Aorta (tissue), 5 donors: ENCODE measurements around the gene TSHR. TPM values are rescaled to one million over a fixed set of nuclear protein-coding genes. Genes with fewer than 3 reads are reported as not detected.

Experiments
- ATAC-seq: fragments of 200-7000 bp; cut with Tn5 transposase; one replicate; pipeline ENCODE4 v1.9.1; 2022; ENCODE audit warnings: moderate library complexity; ENCODE audit not compliant: low FRiP score
- DNase-seq, 2 donors: peaks; one replicate each; pipeline ENCODE4 v3.0.0-alpha.2; 2020
- H3K27ac ChIP-seq, 2 donors: one replicate each; pipeline ENCODE4 v1.5.1; 2013; ENCODE audit warnings: low read length in 2 of 2, mild to moderate bottlenecking in 2 of 2, moderate library complexity in 2 of 2, control low read depth in 1 of 2, inconsistent platforms in 1 of 2, low read depth in 1 of 2
- H3K27me3 ChIP-seq, 2 donors: one replicate each; pipeline ENCODE4 v1.6.1; 2013; ENCODE audit warnings: control low read depth in 1 of 2, low read length in 1 of 2, mild to moderate bottlenecking in 1 of 2, moderate library complexity in 1 of 2; ENCODE audit not compliant: insufficient read depth in 2 of 2, control insufficient read depth in 1 of 2
- H3K36me3 ChIP-seq, 2 donors: one replicate each; pipeline ENCODE4 v1.6.1; 2013; ENCODE audit warnings: control low read depth in 1 of 2, low read length in 1 of 2, mild to moderate bottlenecking in 1 of 2; ENCODE audit not compliant: insufficient read depth in 2 of 2, control insufficient read depth in 1 of 2
- H3K4me1 ChIP-seq, 2 donors: one replicate each; pipeline ENCODE4 v1.6.1; 2013; ENCODE audit warnings: low read length in 2 of 2, control low read depth in 1 of 2, mild to moderate bottlenecking in 1 of 2, moderate library complexity in 1 of 2; ENCODE audit not compliant: insufficient read depth in 2 of 2, control insufficient read depth in 1 of 2
- H3K4me3 ChIP-seq, 2 donors: one replicate each; pipeline ENCODE4 v1.5.1; 2013; ENCODE audit warnings: low read length in 2 of 2, control low read depth in 1 of 2, mild to moderate bottlenecking in 1 of 2
- H3K9me3 ChIP-seq: one replicate; pipeline ENCODE4 v1.6.1; 2013; ENCODE audit warnings: mild to moderate bottlenecking, low read length; ENCODE audit not compliant: control insufficient read depth
- WGBS, 2 donors: extraction: QIAGEN DNeasy Blood & Tissue Kit; methylation state at CpG; one replicate each; pipeline ENCODE4 v1.1.7; 2013; 5-methylcytosine and 5-hydroxymethylcytosine counted together
- intact Hi-C, 2 donors: fragments of 100-400 bp; cut with DNase I; formaldehyde crosslinking; loops; one replicate each; pipeline versions ENCODE4 v1.14.2 to v1.15.0; 2022
- polyA plus RNA-seq, 2 donors: library from polyadenylated mRNA; stranded (reverse); fragments of 200-250 nt; gene quantifications; one replicate each; pipeline ENCODE4 v1.2.3, GENCODE V29; 2013
- total RNA-seq, 2 donors: library from RNA; stranded (reverse); fragmentation: NEBNext Ultra II Directional; extraction: Animal tissue kit (Norgen Biotek cat#: 25700); gene quantifications; one replicate each; pipeline ENCODE4 v1.2.1, GENCODE V29; 2021
- donor health status: healthy with polysubstance abuse.
- donor health status: Bipolar disorder and iron deficiency.
- donor health status: DM: no; HTN: no; CAD: no.
- donor health status: DM: no; HTN: no; CAD: no.
- donor health status: DM: yes; HTN: yes; CAD: no.

TSHR gene
- total and polyA plus RNA-seq, 4 donors = 0.13 to 0.30 (median 0.29) TPM; not detected in 1

GRCh38 chr14:81170104-81170828, 214.8 kb downstream of the TSHR start:
- Histone ChIP-seq H3K27ac (peak overlapping the region in 1 of 2 donors; percentile 87), H3K4me1 (no peaks in the 10 kb centered on the region), H3K9me3 (no peaks in the 10 kb centered on the region), H3K27me3 (no peaks in the 10 kb centered on the region), H3K36me3 (peaks cover 0 to 2% of the 10 kb centered on the region in 2 donors), H3K4me3 (peak overlapping the region; percentile 24 to 82)
- DNase-seq = peak; percentile 97
- intact Hi-C loops = loop anchor here (5.0 kb wide), 3 partner anchors 47 to 228 kb away; partner anchors contain the start of gene CEP128 (in 1 of the 2)
- 0% methylated on average over 28 of the region's 28 CpGs for WGBS, 2 donors
- peak; percentile 99 for ATAC-seq

GRCh38 chr14:81170829-81171195, 215.4 kb downstream of the TSHR start:
- H3K9me3 ChIP-seq = no peaks in the 10 kb centered on the region
- intact Hi-C loops = loop anchor here (5.0 kb wide), 3 partner anchors 46 to 229 kb away; partner anchors contain the start of gene CEP128 (in 1 of the 2)
- no peaks in the 10 kb centered on the region for H3K4me1 ChIP-seq
- no peaks in the 10 kb centered on the region for H3K27me3 ChIP-seq
- DNase-seq (no peak), ATAC-seq (no peak)
- peaks cover 0 to 2% of the 10 kb centered on the region in 2 donors for H3K36me3 ChIP-seq
- WGBS, 2 donors = 3 to 5% methylated on average over 3 of the region's 3 CpGs
- H3K4me3 ChIP-seq = no peak overlapping the region
- H3K27ac ChIP-seq = peak overlapping the region in 1 of 2 donors; percentile 32

- Histone ChIP-seq H3K4me3 (no peak overlapping the region), H3K36me3 (peaks cover 0 to 2% of the 10 kb centered on the region in 2 donors), H3K27me3 (no peaks in the 10 kb centered on the region), H3K9me3 (no peaks in the 10 kb centered on the region), H3K27ac (no peak overlapping the region), H3K4me1 (no peaks in the 10 kb centered on the region)
- no peak for ATAC-seq
- intact Hi-C loops = loop anchor here (5.0 kb wide), 3 partner anchors 45 to 230 kb away; partner anchors contain the start of gene CEP128 (in 1 of the 2)
- 84 to 90% methylated on average over 2 of the region's 2 CpGs for WGBS, 2 donors
- no peak for DNase-seq
These were observed 216.9 kb downstream of the TSHR start for GRCh38 chr14:81172353-81172752.

GRCh38 chr14:81172881-81173280, 217.5 kb downstream of the TSHR start:
- no peak overlapping the region for H3K4me3 ChIP-seq
- H3K36me3 ChIP-seq = peaks cover 0 to 2% of the 10 kb centered on the region in 2 donors
- ATAC-seq (no peak), DNase-seq (no peak)
- no peak overlapping the region for H3K27ac ChIP-seq
- intact Hi-C loops = loop anchor here (5.0 kb wide), 3 partner anchors 44 to 231 kb away; partner anchors contain the start of gene CEP128 (in 1 of the 2)
- no peaks in the 10 kb centered on the region for H3K27me3 ChIP-seq
- 67 to 75% methylated on average over 3 of the region's 3 CpGs for WGBS, 2 donors
- H3K9me3 ChIP-seq = no peaks in the 10 kb centered on the region
- H3K4me1 ChIP-seq = no peaks in the 10 kb centered on the region

GRCh38 chr14:81176241-81176640, 220.8 kb downstream of the TSHR start:
- Histone ChIP-seq H3K4me3 (no peak overlapping the region), H3K36me3 (peaks cover 0 to 2% of the 10 kb centered on the region in 2 donors), H3K9me3 (no peaks in the 10 kb centered on the region), H3K4me1 (no peaks in the 10 kb centered on the region), H3K27ac (no peak overlapping the region), H3K27me3 (no peaks in the 10 kb centered on the region)
- 87 to 93% methylated on average over 3 of the region's 3 CpGs for WGBS, 2 donors
- peak in 1 of 2 donors; percentile 78 for DNase-seq
- intact Hi-C loops = no loop called here
- no peak for ATAC-seq

- Histone ChIP-seq H3K27me3 (no peaks in the 10 kb centered on the region), H3K36me3 (peaks cover 0 to 2% of the 10 kb centered on the region in 2 donors), H3K27ac (no peak overlapping the region), H3K9me3 (no peaks in the 10 kb centered on the region), H3K4me3 (peak overlapping the region in 1 of 2 donors; percentile 59), H3K4me1 (peaks cover 0 to 4% of the 10 kb centered on the region in 2 donors)
- intact Hi-C loops = no loop called here
- DNase-seq (no peak), ATAC-seq (no peak)
- WGBS, 2 donors = 43 to 56% methylated on average over 1 of the region's 1 CpG
These were observed 221.8 kb downstream of the TSHR start for GRCh38 chr14:81177225-81177624.

GRCh38 chr14:81178063-81178462, 222.6 kb downstream of the TSHR start:
- DNase-seq (no peak), ATAC-seq (no peak)
- H3K9me3 ChIP-seq = no peaks in the 10 kb centered on the region
- H3K36me3 ChIP-seq = peaks cover 0 to 2% of the 10 kb centered on the region in 2 donors
- H3K27me3 ChIP-seq = no peaks in the 10 kb centered on the region
- intact Hi-C loops = no loop called here
- no peak overlapping the region for H3K27ac ChIP-seq
- no peak overlapping the region for H3K4me3 ChIP-seq
- H3K4me1 ChIP-seq = peaks cover 2 to 7% of the 10 kb centered on the region in 2 donors

GRCh38 chr14:81179631-81180030, 224.2 kb downstream of the TSHR start:
- WGBS, 2 donors = 89 to 92% methylated on average over 2 of the region's 2 CpGs
- intact Hi-C loops = no loop called here
- no peak for ATAC-seq
- H3K27ac ChIP-seq = no peak overlapping the region
- no peaks in the 10 kb centered on the region for H3K27me3 ChIP-seq
- no peaks in the 10 kb centered on the region for H3K9me3 ChIP-seq
- DNase-seq = no peak
- no peaks in the 10 kb centered on the region for H3K36me3 ChIP-seq
- H3K4me3 ChIP-seq = no peak overlapping the region
- H3K4me1 ChIP-seq = peaks cover 2 to 7% of the 10 kb centered on the region in 2 donors
